ENCODE results near the gene KRT2. TPM values are rescaled to one million over a fixed set of nuclear protein-coding genes. Genes with fewer than 3 reads are reported as not detected.

KRT2 gene
- total RNA-seq, result not detected
- not detected for polyA plus RNA-seq
- long read RNA-seq, donor 1, result 0 reads
- long read RNA-seq, donor 2, result 0 reads
- long read RNA-seq, donor 3, result 0 reads
- long read RNA-seq, donor 4, result 0 reads
- long read RNA-seq, donor 5, result 0 reads
- long read RNA-seq, donor 6, result 0 reads
- long read RNA-seq, donor 7, result 0 reads
- long read RNA-seq, donor 8, result 0 reads
- long read RNA-seq, donor 9, result 0 reads
- long read RNA-seq, donor 10, result 0 reads

- Histone ChIP-seq H3K4me1 (peaks cover 0 to 6% (median 0%) of the 10 kb centered on the region in 4 donors), H3K27me3 (peaks cover 0 to 16% (median 3%) of the 10 kb centered on the region in 3 donors), H3K4me3 (no peak within 1 kb of the TSS), H3K9me3 (peaks cover 0 to 5% (median 0%) of the 10 kb centered on the region in 4 donors), H3K36me3 (no peaks in the 10 kb centered on the region), H3K27ac (no peak within 1 kb of the TSS)
- WGBS, 5 donors, result 93 to 99% (median 96%) methylated on average over 11 to 16 of the region's 16 CpGs
- TF ChIP-seq CTCF (IDR thresholded peaks at IDR 0.05), result no peak
- no peak for TF ChIP-seq POLR2AphosphoS5 (IDR thresholded peaks at IDR 0.05)
- TF ChIP-seq POLR2A (IDR thresholded peaks at IDR 0.05), result no peak
- TF ChIP-seq EP300 (IDR thresholded peaks at IDR 0.05), result no peak
- no peak for DNase-seq
- intact Hi-C loops (cut with DNase I; ENCODE audit: low total_unique reads), result no loop called here
Measured at GRCh38 chr12:52651726-52652261, at the start of gene KRT2. Gene KRT2, minus strand, starts transcription at chr12:52652211. Its CDS starts 69 bp downstream, at chr12:52652142.

GRCh38 chr12:52701281-52701680 lies 49.3 kb upstream of the KRT2 start:
- intact Hi-C loops (cut with DNase I; ENCODE audit: low total_unique reads), result no loop called here
- 81 to 92% (median 82%) methylated on average over 8 to 12 of the region's 12 CpGs for WGBS, 5 donors
- no peaks in the 10 kb centered on the region for H3K36me3 ChIP-seq

GRCh38 chr12:52699960-52700359 lies 47.9 kb upstream of the KRT2 start:
- Histone ChIP-seq H3K27ac (no peak overlapping the region), H3K9me3 (no peaks in the 10 kb centered on the region), H3K4me1 (no peaks in the 10 kb centered on the region), H3K27me3 (peaks cover 0 to 75% (median 6%) of the 10 kb centered on the region in 3 donors), H3K36me3 (no peaks in the 10 kb centered on the region), H3K4me3 (no peak overlapping the region)
- intact Hi-C loops (cut with DNase I; ENCODE audit: low total_unique reads), result no loop called here
- TF ChIP-seq EP300 (IDR thresholded peaks at IDR 0.05) (no peak), POLR2AphosphoS5 (IDR thresholded peaks at IDR 0.05) (no peak), POLR2A (IDR thresholded peaks at IDR 0.05) (no peak), CTCF (IDR thresholded peaks at IDR 0.05) (no peak)
- no peak for DNase-seq
- 73 to 80% (median 76%) methylated on average over 2 of the region's 2 CpGs for WGBS, 5 donors

More at GRCh38 chr12:52701281-52701680, 49.3 kb upstream of the KRT2 start:
- Histone ChIP-seq H3K4me3 (no peak overlapping the region), H3K4me1 (no peaks in the 10 kb centered on the region), H3K9me3 (no peaks in the 10 kb centered on the region), H3K27ac (no peak overlapping the region), H3K27me3 (peaks cover 0 to 73% (median 6%) of the 10 kb centered on the region in 3 donors)
- DNase-seq, result no peak
- TF ChIP-seq CTCF (IDR thresholded peaks at IDR 0.05) (no peak), POLR2A (IDR thresholded peaks at IDR 0.05) (no peak), EP300 (IDR thresholded peaks at IDR 0.05) (no peak), POLR2AphosphoS5 (IDR thresholded peaks at IDR 0.05) (no peak)

GRCh38 chr12:52699373-52699772 lies 47.4 kb upstream of the KRT2 start:
- TF ChIP-seq POLR2AphosphoS5 (IDR thresholded peaks at IDR 0.05), result no peak
- no peak for TF ChIP-seq POLR2A (IDR thresholded peaks at IDR 0.05)
- no peak for TF ChIP-seq EP300 (IDR thresholded peaks at IDR 0.05)
- TF ChIP-seq CTCF (IDR thresholded peaks at IDR 0.05), result no peak
- 70 to 88% (median 79%) methylated on average over 2 of the region's 2 CpGs for WGBS, 5 donors
- no peak overlapping the region for H3K4me3 ChIP-seq

More at GRCh38 chr12:52699373-52699772, 47.4 kb upstream of the KRT2 start:
- no peak overlapping the region for H3K27ac ChIP-seq
- H3K9me3 ChIP-seq, result no peaks in the 10 kb centered on the region
- H3K36me3 ChIP-seq, result no peaks in the 10 kb centered on the region
- no peaks in the 10 kb centered on the region for H3K4me1 ChIP-seq
- H3K27me3 ChIP-seq, result peaks cover 0 to 75% (median 6%) of the 10 kb centered on the region in 3 donors
- DNase-seq, result no peak
- intact Hi-C loops (cut with DNase I; ENCODE audit: low total_unique reads), result no loop called here
